GM12878 (cell line): Measurements from ENCODE around the gene RSPH9. TPM values are rescaled to one million over a fixed set of nuclear protein-coding genes. Genes with fewer than 3 reads are reported as not detected.

Source experiments
- BHLHE40 ChIP-seq, 2 experiments: fragments of 450-650 bp in 1 of 2; IDR thresholded peaks; 2 replicates each; pipeline ENCODE4 v1.6.1; 2011 to 2017; ENCODE audit warnings: low read depth in 2 of 2, borderline replicate concordance in 1 of 2, improper control_type of control experiment in 1 of 2, low read length in 1 of 2, mild to moderate bottlenecking in 1 of 2
- CHD1 ChIP-seq: IDR thresholded peaks from 2 replicates; pipeline ENCODE4 v1.6.1; 2012; ENCODE audit warnings: low read depth, low read length, improper control_type of control experiment
- CHD4 ChIP-seq: fragments of 200-600 bp; sonication (generic); IDR thresholded peaks from 2 replicates; pipeline ENCODE4 v1.6.1; 2016; ENCODE audit warnings: mild to moderate bottlenecking
- IKZF1 ChIP-seq: fragments of 450-650 bp; conservative IDR thresholded peaks from 2 replicates; pipeline ENCODE4 v1.6.1; 2017; ENCODE audit warnings: antibody characterized with exemption, mild to moderate bottlenecking
- IKZF2 ChIP-seq, 2 experiments: fragments of 450-650 bp; IDR thresholded peaks; 2 replicates each; pipeline ENCODE4 v1.6.1; 2017; ENCODE audit warnings: mild to moderate bottlenecking in 2 of 2, moderate library complexity in 2 of 2
- MAX ChIP-seq: IDR thresholded peaks from 2 replicates; pipeline ENCODE4 v1.6.1; 2012; ENCODE audit warnings: low read depth, low read length, improper control_type of control experiment
- MEF2B ChIP-seq: fragments of 450-650 bp; IDR thresholded peaks from 2 replicates; pipeline ENCODE4 v1.6.1; 2018; ENCODE audit warnings: mild to moderate bottlenecking, moderate library complexity; ENCODE audit not compliant: partially characterized antibody, poor library complexity, severe bottlenecking
- MTA2 ChIP-seq: fragments of 450-650 bp; IDR thresholded peaks from 2 replicates; pipeline ENCODE4 v1.6.1; 2016; ENCODE audit warnings: low read depth, mild to moderate bottlenecking, moderate library complexity
- NR2F1 ChIP-seq: fragments of 450-650 bp; conservative IDR thresholded peaks from 2 replicates; pipeline ENCODE4 v1.6.1; 2017; ENCODE audit warnings: mild to moderate bottlenecking
- RAD51 ChIP-seq: fragments of 450-650 bp; IDR thresholded peaks from 2 replicates; pipeline ENCODE4 v1.6.1; 2016; ENCODE audit warnings: moderate library complexity, mild to moderate bottlenecking, inconsistent platforms
- RELA ChIP-seq: fragments of 450-650 bp; IDR thresholded peaks from 2 replicates; pipeline ENCODE4 v1.8.0; 2014; ENCODE audit warnings: borderline replicate concordance; ENCODE audit not compliant: partially characterized antibody
- SRF ChIP-seq, 2 experiments: IDR thresholded peaks; 2 replicates each; pipeline ENCODE4 v1.6.1; 2011; ENCODE audit warnings: low read depth in 2 of 2, low read length in 2 of 2, mild to moderate bottlenecking in 1 of 2, moderate library complexity in 1 of 2
- TARDBP ChIP-seq: IDR thresholded peaks from 2 replicates; pipeline ENCODE4 v1.6.1; 2016; ENCODE audit warnings: borderline replicate concordance
- ZBTB4 ChIP-seq: fragments of 450-650 bp; formaldehyde crosslinking; IDR thresholded peaks from 2 replicates; pipeline ENCODE4 v1.4.0; 2022; ENCODE audit warnings: mild to moderate bottlenecking, moderate library complexity
- ZNF274 ChIP-seq: IDR thresholded peaks from one replicate; pipeline ENCODE4 v1.8.0; 2011; ENCODE audit not compliant: insufficient read length, insufficient read depth
- polyA plus RNA-seq, 11 experiments: library from polyadenylated mRNA; depleted of rRNA in 4 of 11; unstranded in 6 of 11; stranded (reverse) in 5 of 11; fragments of >200 nt; fragmentation: Nextera tagmentation in 4 of 11; fragmentation: Illumina TruSeq in 1 of 11; extraction: Ambion mirVana in 4 of 11; extraction: Trizol in 1 of 11; gene quantifications; 1 replicate in 1 of 11; 2 replicates in 10 of 11; pipeline versions ENCODE4 v1.2.1 to v1.2.3, GENCODE V29; 2011 to 2016; ENCODE audit warnings: inconsistent platforms in 2 of 11, missing spikeins in 2 of 11, low read depth in 1 of 11
- total RNA-seq, 4 experiments: library from RNA; depleted of rRNA in 3 of 4; stranded (reverse); fragments of >200 nt in 3 of 4; fragmentation: Illumina TruSeq in 1 of 4; extraction: Trizol in 1 of 4; gene quantifications; 2 replicates each; pipeline versions ENCODE4 v1.2.1 to v1.2.3, GENCODE V29; 2013 to 2021
- TF ChIP-seq, protein P1 (sequence below): IDR thresholded peaks from 2 replicates; pipeline ENCODE4 v1.6.1; 2012; ENCODE audit warnings: low read depth, low read length, improper control_type of control experiment
- TF ChIP-seq, protein P2 (sequence below): fragments of 450-650 bp; IDR thresholded peaks from 2 replicates; pipeline ENCODE4 v1.6.1; 2017; ENCODE audit warnings: mild to moderate bottlenecking, low read depth, inconsistent platforms; ENCODE audit not compliant: poor library complexity, severe bottlenecking
- TF ChIP-seq, protein P3 (sequence below): fragments of 450-650 bp; IDR thresholded peaks from 2 replicates; pipeline ENCODE4 v1.6.1; 2017; ENCODE audit warnings: mild to moderate bottlenecking, moderate library complexity

RSPH9 gene
- total and polyA plus RNA-seq, 10 of the 15 experiments (the other 5 are each of a cell fraction or from before 2014, with no cell fraction given) = 0.26 to 0.63 (median 0.36) TPM; not detected in 6

DNA sequence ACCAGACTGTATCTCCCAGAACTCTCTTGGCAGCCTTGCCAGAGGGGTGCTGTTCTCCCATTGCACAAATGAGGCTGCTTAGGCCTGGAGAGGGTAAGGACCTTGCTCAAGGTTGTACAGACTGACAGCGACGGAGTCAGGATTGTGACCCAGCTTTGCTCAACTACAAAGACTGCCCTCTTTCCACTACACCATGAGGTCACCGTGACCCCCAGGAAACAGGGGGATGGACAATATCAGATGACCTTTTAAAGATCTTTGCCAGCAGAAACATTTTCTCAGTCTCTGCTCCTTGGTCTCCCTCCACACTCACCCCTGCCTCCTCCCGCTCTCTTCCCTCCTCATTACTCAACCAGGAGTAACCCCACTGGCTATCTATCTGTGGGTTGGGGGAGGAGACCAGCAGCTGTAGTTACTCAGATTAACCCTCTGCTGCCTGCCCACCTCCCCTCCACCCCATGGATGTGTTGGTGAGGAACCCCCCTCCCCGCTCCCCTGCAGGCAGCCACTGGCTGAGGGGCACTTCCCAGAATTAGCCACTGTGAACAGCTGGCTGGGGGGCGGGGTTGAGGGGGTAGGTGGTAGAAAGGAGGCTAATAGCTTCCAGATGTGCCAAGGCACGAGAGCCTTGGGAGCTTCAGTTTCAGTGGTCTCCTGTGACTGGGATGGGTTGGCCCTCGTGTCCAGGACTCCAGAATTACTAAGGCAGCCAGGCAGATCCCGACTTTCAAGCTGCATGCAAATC lies 69.6 kb downstream of the RSPH9 start (continued):
- TF ChIP-seq ZBTB4 = no peak
- TF ChIP-seq MEF2B = peak; percentile 19
- TF ChIP-seq, protein P1, sequence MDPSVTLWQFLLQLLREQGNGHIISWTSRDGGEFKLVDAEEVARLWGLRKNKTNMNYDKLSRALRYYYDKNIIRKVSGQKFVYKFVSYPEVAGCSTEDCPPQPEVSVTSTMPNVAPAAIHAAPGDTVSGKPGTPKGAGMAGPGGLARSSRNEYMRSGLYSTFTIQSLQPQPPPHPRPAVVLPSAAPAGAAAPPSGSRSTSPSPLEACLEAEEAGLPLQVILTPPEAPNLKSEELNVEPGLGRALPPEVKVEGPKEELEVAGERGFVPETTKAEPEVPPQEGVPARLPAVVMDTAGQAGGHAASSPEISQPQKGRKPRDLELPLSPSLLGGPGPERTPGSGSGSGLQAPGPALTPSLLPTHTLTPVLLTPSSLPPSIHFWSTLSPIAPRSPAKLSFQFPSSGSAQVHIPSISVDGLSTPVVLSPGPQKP = 0 out of 2 replicates have a peak, but pooled peaks have one; percentile 22
- TF ChIP-seq ZNF274 = no peak
- TF ChIP-seq MTA2 = peak; percentile 61; the same call in 1 of the 2 replicates
- TF ChIP-seq, protein P2, sequence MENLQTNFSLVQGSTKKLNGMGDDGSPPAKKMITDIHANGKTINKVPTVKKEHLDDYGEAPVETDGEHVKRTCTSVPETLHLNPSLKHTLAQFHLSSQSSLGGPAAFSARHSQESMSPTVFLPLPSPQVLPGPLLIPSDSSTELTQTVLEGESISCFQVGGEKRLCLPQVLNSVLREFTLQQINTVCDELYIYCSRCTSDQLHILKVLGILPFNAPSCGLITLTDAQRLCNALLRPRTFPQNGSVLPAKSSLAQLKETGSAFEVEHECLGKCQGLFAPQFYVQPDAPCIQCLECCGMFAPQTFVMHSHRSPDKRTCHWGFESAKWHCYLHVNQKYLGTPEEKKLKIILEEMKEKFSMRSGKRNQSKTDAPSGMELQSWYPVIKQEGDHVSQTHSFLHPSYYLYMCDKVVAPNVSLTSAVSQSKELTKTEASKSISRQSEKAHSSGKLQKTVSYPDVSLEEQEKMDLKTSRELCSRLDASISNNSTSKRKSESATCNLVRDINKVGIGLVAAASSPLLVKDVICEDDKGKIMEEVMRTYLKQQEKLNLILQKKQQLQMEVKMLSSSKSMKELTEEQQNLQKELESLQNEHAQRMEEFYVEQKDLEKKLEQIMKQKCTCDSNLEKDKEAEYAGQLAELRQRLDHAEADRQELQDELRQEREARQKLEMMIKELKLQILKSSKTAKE = peak; percentile 6
- TF ChIP-seq RELA = no peak
- 0 out of 2 replicates have a peak, but pooled peaks have one; percentile 23 for TF ChIP-seq MAX
- TF ChIP-seq NR2F1 = no peak
- TF ChIP-seq RAD51 = no peak
- 0 out of 2 replicates have a peak, but pooled peaks have one; percentile 57 for TF ChIP-seq CHD1
- TF ChIP-seq IKZF2 (IDR thresholded peaks at IDR 0.05) = peak; percentile 87 to 90
- TF ChIP-seq IKZF1 = peak; percentile 91
- 0 out of 4 replicates have a peak, but pooled peaks of 1 of the 2 experiments have one; percentile 5 for TF ChIP-seq SRF (IDR thresholded peaks at IDR 0.05; ENCODE audit: low read depth in 2 of 2, low read length in 2 of 2)
- TF ChIP-seq CHD4 = no peak
- TF ChIP-seq, protein P3, sequence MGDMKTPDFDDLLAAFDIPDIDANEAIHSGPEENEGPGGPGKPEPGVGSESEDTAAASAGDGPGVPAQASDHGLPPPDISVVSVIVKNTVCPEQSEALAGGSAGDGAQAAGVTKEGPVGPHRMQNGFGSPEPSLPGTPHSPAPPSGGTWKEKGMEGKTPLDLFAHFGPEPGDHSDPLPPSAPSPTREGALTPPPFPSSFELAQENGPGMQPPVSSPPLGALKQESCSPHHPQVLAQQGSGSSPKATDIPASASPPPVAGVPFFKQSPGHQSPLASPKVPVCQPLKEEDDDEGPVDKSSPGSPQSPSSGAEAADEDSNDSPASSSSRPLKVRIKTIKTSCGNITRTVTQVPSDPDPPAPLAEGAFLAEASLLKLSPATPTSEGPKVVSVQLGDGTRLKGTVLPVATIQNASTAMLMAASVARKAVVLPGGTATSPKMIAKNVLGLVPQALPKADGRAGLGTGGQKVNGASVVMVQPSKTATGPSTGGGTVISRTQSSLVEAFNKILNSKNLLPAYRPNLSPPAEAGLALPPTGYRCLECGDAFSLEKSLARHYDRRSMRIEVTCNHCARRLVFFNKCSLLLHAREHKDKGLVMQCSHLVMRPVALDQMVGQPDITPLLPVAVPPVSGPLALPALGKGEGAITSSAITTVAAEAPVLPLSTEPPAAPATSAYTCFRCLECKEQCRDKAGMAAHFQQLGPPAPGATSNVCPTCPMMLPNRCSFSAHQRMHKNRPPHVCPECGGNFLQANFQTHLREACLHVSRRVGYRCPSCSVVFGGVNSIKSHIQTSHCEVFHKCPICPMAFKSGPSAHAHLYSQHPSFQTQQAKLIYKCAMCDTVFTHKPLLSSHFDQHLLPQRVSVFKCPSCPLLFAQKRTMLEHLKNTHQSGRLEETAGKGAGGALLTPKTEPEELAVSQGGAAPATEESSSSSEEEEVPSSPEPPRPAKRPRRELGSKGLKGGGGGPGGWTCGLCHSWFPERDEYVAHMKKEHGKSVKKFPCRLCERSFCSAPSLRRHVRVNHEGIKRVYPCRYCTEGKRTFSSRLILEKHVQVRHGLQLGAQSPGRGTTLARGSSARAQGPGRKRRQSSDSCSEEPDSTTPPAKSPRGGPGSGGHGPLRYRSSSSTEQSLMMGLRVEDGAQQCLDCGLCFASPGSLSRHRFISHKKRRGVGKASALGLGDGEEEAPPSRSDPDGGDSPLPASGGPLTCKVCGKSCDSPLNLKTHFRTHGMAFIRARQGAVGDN = no peak
- peak; percentile 22; the same call in 1 of the 2 replicates for TF ChIP-seq TARDBP
- peak; percentile 68 to 80; a peak in 3 of 4 replicates for TF ChIP-seq BHLHE40 (IDR thresholded peaks at IDR 0.05; ENCODE audit: borderline replicate concordance in 1 of 2, low read depth in 2 of 2, low read length in 1 of 2)
